ENCODE results near the gene NT5C2. TPM values are rescaled to one million over a fixed set of nuclear protein-coding genes. Genes with fewer than 3 reads are reported as not detected.
"Not testable (repeated sequence)": the region's sequence is repeated elsewhere in the genome, so short reads cannot be mapped to it uniquely, and the experiment has no call there.

Gene NT5C2
- polyA plus RNA-seq, 3 donors, result 83.5 to 125 (median 112) TPM

DNA sequence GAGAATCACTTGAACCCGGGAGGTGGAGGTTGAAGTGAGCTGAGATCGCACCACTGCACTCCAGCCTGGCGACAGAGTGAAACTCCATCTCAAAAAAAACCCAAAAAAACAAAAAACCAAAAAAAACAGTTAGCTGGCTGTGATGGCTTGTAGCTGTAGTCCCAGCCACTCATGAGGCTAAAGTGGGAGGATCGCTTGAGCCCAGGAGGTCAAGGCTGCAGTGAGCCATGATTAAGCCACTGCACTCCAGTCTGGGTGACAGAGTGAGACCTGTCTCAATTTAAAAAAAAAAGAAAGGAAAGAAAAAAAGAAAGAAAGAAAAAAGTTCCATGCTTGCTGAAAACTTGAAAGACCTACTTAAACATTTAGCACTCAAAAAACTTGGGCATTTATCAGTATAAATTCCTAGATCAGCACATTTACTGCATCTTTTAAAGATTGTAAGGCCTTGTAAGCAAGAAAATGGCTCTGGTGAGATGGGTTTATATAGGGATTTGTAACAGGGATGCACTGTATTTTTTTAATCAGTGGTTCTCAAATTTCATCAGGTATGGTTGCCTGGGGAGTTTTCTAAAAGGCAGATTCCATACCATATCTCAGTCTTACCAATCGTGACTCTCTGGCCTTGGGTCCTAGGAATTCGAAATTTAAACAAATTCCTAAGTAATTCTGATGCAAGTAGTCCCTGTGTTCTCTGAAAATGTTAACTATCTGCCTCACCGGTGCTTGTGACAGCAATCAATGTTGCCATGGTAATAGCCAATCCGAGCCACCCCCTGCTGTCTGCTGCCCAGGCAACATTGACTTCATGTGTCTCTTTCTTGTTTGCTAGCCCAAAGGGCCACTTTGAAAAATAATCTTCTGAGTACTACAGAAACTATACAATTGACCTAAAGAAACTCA is 11.5 kb upstream of the NT5C2 start:
- no peak for DNase-seq

DNA sequence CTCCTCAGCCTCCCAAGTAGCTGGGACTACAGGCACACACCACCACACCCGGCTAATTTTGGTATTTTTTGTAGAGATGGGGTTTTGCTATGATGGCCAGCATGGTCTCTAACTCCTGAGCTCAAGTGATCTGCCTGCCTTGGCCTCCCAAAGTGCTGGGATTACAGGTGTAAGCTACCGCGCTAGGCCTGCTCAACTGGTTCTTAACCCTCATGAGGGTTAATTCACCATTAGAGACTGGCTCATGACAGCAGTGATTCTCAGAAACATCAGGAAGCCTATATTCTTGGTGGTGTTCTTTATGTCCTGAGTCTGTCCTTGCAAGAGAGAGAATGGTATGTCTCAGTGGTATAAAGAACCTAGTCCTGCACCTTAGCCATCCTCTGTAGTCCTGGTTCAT is 10.4 kb upstream of the NT5C2 start:
- no peak for DNase-seq

DNA sequence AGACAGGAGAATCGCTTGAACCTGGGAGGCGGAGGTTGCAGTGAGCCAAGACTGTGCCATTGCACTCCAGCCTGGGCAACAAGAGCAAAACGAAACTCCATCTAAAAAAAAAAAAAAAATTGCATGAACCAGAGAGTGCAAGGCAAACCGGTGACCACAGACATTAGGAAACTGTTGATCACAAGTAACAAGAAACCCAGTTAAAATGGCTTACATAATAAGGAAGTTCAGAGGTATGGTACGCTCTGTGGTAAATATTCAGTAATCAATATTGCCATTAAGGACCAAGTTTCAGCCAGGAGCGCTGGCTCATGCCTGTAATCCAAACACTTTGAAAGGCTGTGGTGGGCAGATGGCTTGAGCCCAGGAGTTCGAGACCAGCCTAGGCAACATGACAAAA is 9.2 kb upstream of the NT5C2 start:
- DNase-seq, result no peak

DNA sequence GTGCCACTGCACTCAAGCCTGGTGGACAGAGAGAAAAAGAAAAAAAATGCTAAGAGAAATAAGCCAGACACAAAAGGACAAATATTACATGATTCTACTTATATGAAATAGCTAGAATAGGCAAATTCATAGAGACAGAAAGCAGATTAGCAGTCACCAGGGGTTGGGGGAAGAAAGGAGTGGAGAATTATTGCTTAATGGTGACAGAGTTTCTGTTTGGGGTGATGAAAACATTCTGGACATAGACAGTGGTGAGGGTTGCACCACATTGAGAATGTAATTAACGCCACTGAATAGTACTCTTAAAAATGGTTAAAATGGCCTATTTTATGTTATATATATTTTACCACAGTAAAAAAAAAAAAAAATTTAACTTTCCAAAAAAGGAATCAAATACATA is 6.4 kb upstream of the NT5C2 start:
- no peak for DNase-seq

DNA sequence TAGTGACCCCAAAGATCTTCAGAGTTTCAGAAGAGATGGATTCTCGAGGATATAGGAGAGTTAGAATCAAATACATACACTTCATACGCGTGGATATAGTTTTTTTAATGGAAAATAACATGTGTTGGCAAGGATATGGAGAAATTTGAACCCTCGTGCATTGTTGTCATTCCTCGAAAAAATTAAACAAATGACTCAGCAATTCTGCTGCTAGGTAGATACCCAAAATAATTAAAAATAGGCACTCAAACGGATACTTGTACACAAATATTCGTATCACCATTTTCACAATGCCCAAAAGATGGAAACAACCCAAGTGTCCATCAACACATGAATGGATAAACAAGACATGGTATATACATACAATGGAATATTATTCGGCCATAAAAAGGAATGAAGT is 5.6 kb upstream of the NT5C2 start:
- DNase-seq, result no peak

DNA sequence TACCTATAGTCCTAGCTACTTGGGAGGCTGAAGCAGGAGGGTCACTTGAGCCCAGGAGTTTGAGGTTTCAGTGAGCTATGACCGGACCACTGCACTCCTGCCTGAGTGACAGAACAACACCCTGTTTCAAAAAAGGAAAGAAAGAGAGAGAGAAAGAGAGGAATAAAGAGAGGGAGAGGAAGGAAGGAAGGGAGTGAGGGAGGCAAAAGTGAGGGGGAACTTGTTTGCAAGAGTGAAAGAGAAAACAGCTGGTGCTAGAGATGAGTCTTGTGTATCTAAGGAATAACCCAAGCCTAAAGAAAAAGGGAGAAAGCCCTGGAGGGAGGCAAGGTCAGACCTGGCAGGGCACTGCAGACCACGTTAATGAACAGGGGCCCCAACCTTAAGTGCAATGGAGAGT is 4.8 kb upstream of the NT5C2 start:
- DNase-seq, result no peak

DNA sequence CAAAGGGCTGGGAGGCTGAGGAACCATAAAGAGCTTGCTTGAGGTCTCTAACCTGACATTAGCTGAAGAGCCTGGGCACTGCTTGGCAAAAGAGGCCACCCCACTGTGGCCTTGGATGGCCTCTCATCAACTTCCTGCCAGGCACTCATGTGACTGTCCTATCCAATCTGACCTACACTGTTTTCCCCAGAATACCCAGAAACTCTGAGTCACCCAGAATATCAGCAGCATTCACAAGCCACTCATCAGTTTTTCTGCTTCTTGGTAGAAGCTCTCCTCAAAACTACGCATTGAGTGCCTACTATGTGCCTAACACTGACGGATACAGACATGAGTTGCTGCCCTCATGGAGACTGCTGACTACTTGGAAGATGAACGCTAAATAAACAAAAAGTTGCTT is 4.1 kb upstream of the NT5C2 start:
- no peak for DNase-seq

DNA sequence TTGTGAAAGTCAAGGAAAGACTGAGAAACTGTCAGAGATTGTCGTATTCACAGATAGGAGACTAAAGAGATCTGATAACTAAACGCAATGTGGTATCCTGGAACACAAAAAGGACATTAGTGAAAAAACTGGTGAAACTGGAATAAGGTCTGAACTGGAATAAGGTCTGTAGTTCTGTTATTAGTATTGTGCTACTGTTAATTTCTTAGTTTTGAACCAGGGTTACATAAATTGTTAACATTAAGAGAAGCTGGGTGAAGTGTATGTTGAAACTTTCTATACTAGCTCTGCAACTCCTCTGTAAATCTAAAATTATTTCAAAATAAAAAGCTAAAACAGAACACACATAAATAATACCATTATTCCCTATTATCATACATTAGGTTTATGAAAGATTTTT is 3.4 kb upstream of the NT5C2 start:
- DNase-seq, result no peak

DNA sequence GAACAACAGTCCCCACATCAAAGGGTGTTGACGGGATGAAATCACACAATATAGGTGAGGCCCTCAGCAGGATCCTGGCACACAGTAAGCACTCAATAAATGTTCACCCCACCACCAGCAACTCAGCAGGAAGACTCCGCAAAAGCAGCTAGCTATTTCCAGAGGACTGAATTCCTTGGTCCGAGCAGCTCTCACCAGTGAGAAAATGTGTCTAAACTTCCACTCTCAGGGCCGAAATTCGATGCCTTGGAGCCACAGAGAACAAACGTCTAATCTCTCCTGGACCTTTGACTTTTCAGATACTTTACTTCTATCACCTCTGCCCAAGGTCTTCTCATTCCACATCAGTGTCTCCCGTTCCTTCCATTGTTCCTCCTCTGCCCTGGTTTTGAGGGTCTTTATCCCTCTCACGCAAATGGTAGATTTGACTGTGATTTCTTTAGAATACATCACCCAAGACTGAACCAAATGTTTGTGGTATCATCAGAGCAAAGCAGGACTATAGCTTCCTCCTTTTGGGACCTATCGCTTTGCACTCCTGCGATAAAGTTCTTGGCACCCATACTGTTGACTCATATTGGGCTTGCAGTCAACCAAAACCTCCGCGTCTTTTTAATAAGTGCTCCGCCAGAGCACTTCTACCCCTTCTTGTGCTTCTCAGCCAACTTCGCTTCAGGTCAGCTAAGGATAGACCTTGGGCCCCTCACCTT is 903 bp upstream of the NT5C2 start:
- no peak for DNase-seq

DNA sequence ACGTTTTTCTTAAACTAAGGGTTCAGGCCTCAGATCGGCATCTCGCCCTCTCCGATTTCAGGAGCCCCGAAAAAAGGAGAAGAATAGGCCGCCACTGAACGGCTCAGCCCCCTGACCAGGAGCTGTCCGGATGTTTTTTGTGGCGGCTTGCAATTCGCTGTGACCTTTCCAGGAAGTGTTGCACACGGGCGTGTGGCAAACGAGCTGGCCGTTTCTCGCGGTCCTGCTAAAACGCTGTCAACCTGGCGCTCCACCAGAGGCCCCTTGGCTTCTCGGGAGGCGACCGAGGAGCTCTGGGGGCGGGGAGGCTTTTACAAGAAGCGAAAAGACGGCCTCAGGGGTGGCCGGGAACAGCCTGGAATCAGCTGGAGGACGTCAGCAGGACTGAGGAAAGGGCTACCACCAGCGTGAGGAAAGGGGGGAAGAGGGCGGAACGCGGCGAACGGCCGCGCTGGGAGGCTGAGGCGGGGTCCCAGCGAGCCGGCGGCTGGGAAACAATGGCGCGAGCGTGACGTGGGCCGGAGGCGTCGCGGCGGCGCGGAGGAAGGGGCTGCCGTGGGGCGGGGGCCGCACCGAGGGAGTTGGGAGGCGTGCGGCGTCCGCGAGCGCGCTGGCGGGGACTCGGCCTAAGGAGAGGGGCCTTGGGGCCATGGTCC is 493 bp downstream of the NT5C2 start:
- DNase-seq, result peak; percentile 77

DNA sequence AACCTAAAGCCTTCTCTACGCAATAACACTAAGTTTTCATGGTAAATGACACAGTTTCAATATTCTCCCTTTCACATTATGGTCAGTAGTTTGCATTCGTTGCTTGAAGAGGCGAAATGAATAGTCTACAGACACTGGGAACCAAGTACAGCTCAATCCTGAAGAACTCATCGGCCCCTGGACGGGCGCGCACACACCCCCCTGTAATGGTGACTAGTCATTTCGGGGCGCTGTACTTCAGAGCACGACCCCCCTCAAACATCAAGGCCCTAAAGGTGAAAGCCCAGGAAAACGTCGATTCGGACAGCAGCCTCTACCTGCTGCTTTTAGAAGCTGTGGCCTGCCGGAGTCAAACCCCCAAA is 1.0 kb downstream of the NT5C2 start:
- DNase-seq, result no peak

DNA sequence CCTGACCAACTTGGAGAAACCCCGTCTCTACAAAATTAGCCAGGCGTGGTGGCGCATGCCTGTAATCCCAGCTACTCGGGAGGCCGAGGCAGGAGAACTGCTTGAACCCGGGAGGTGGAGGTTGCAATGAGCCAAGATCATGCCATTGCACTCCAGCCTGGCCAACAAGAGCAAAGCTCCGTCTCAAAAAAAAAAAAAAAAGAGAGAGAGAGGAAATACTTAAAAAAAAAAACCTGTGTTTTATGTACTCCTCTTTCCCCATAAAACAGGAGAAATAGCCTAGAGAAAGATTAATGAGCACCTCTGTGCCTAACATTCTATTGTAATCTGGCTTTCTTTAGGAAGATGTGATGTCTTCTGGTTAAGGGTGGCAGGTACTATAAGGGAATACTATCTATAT is 1.9 kb downstream of the NT5C2 start:
- DNase-seq, result not testable (repeated sequence)

DNA sequence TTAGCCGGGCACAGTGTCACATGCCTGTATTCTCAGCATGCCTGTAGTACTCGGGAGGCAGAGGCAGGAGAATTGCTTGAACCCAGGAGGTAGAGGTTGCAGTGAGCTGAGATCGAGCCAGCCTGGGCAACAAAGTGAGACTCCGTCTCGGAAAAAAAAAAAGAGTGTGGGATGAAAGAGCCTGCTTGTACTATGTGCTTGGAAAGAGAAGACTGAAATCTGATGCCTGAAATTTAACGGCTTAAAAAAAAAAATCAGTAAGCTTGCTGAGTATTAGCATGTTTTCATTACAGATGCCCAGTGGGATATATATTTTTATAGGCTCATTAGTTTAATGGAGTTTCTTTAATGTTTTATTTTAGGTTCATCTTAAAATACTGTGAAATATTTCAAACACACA is 4.2 kb downstream of the NT5C2 start:
- peak; percentile 61 for DNase-seq

DNA sequence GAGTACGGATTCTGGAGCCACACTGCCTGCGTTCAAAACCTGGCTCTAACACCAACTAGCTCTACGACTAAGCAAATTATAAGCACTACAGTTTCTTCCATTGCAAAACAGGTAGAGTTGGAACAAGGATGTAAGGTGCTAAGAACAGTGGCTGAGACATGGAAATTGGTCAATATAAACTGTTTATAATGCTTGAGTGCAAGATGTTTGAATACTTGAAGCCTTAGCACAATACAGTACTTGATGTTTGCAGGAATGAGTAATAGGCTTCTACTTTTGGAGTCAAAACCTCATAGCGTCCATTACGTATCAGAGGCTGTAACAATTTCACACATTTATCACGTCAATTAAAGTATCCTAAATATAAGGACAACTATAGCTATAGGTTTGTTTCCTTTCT is 6.9 kb downstream of the NT5C2 start:
- no peak for DNase-seq

DNA sequence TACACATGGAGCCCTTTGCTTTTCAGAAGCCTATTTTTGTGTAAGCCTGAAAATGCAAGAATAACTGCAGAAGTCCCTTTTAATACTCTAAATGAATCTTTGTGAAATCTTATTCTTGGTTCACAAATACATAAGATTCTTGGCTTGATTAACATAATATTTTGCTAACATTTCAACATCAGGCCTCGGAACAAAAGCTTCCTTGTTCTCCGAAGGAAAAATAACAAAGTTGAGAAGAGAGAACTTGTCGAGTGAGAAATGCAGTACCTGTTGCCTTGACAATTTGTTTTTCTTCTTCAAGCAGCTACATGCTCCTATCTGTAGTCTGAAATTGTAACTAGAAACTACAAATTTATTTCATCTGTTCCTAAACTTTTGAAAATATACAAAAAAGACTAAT is 8.5 kb downstream of the NT5C2 start:
- no peak for DNase-seq

DNA sequence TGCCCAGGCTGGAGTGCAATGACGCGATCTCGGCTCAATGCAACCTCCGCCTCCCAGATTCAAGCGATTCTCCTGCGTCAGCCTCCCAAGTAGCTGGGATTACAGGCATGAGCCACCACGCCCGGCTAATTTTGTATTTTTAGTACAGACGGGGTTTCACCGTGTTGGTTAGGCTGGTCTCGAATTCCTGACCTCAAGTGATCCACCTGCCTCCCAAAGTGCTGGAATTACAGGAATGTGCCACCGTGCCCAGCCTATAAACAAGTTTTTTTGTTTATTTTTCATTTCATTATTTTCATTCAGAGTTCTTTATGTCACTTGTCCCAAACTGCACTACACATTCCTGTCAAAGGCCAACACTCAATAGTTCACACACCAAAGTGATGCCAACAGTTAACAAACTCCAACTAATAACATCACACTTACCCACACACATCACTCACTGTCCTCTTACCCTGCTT is 9.1 kb downstream of the NT5C2 start:
- DNase-seq, result not testable (repeated sequence)

DNA sequence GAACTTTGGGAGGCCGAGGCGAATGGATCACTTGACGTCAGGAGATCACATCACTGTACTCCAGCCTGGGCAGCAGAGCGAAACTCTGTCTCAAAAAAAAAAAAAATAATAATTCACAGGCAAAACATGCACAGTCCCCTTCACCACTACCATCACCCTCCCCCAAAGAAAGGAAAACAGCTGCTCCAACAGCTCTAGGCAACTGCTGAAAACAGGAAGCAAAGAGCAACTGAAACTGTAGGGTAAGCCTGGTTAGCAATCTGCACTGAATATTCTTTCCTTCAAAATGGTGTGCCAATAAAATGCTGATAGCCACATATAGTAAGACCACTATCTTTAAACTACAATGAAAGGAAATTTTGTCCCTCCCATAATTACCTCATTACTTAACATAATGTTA is 11.8 kb downstream of the NT5C2 start:
- DNase-seq, result no peak

DNA sequence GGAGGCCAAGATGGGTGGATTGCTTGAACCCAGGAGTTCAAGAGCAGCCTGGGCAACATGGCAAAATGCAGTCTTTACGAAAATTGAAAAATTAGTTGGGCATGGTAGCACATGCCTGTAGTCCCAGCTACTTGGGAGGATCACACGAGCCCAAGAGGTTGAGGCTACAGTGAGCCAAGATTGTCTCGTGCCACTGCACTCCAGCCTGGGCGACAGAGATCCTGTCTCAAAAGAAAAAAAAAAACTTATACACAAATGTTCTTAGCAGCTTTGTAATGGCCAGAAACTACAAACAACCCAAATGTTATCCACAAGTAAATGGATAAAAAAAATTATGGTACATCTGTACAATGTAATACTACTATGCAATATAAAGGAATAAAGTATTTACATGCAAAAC is 12.6 kb downstream of the NT5C2 start:
- DNase-seq, result no peak

DNA sequence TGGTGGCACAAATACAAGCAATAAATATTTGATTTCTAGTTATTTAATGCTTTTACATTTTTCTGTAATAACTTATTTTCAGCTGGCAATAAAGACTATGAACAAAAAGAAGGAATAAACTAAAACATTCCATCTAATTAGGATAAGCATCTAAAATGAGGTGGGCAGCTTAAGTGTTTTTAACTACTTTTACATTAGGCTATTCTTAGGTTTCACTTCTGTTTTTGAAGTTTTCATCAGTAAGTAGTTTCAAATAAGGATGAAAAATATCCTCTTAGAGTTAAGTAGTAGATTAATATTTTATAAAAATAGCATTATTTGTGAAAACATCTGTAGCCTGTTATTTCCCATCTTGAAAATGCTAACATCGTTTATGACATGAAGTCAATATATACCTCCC is 15.9 kb downstream of the NT5C2 start:
- DNase-seq, result no peak

DNA sequence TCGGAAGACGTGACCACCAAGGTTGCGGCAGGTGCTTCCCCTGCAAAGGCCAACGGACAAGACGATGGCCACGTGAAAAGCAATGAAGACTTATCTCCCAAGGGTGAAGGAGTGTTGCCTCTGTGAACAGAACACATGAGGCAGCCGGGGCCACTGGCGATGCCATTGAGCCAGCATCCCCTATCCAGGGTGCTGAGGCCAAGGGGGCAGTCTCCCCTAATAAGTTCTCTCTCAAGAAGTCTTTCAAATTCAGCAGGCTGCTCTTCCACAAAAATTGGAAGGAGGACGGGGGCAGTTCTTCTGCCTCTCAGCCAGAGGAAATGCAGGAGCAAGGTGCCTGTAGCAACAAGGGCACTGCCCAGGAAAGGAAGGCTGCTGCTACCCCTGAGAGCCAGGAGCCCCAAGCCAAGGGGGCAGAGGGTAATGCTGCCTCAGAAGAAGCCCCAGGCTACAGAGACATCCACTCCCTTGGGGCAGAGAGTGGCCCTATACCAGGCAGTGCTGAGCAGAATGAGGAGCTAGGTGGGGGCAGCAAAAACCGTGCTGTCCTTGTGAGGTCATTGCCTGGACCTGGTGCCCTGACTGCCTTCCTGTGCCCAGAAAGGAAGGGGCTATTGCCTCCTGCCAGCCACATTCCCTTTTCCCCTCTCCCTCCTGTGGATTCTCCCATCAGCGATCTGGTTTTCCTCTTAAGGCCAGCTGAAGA is 17.3 kb downstream of the NT5C2 start:
- no peak for DNase-seq

DNA sequence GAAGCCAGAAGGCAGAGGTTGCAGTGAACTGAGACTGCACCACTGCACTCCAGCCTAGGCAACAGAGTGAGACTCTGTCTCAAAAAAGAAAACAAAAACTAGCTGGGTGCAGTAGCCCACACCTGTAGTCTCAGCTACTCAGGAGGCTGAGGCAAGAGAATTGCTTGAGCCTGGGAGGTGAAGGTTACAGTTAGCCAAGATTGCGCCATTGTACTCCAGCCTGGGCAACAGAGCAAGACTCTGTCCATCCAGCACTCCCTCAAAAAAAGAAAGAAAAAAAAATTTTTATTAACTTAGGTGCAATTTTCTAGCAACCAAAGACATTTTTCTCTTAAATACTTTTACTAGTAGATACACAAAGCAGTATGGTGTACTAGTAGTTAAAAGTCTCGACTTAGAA is 18.7 kb downstream of the NT5C2 start:
- DNase-seq, result not testable (repeated sequence)

DNA sequence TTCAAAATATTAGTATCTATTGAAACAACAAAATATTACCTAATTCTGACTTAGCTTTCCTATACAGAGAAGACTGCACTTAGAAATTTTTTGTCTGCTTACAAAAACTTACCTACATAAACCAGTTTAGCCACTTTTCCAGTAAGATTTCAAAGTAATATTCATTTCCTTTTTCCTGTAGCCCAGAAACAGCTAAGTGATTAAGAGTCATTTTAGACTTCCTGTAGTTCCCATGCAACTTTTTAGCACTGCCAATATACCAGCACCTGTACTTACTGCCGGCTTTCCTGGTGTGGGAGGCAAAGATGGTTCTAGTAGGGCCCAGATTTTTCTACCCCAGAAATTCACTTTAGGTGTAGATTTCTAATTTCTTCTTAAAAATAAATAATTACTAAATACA is 21.8 kb downstream of the NT5C2 start:
- DNase-seq, result no peak

All from renal pelvis (tissue), 4 donors.